ENCODE results near the gene CHST13. TPM values are rescaled to one million over a fixed set of nuclear protein-coding genes. Genes with fewer than 3 reads are reported as not detected.

CHST13 gene
- total RNA-seq, 1 donor from 2014 or later: 4.2 TPM

- intact Hi-C loops (cut with DNase I): no loop called here
- H3K27me3 ChIP-seq: no peaks in the 10 kb centered on the region
- no peaks in the 10 kb centered on the region for H3K4me1 ChIP-seq
- no peak for DNase-seq (ENCODE audit: extremely low spot score in 2 of 2)
- no peak overlapping the region for H3K4me3 ChIP-seq
- H3K27ac ChIP-seq: no peak overlapping the region
- TF ChIP-seq CTCF (IDR thresholded peaks at IDR 0.05) (no peak), POLR2A (IDR thresholded peaks at IDR 0.05) (no peak), POLR2AphosphoS5 (IDR thresholded peaks at IDR 0.05; ENCODE audit: insufficient read depth in 1 of 2, low read depth in 1 of 2) (no peak)
- no peaks in the 10 kb centered on the region for H3K9me3 ChIP-seq
- H3K36me3 ChIP-seq: no peaks in the 10 kb centered on the region
These were observed 12.2 kb downstream of the CHST13 start for GRCh38 chr3:126536126-126536525.

- H3K27ac ChIP-seq: no peak overlapping the region
- TF ChIP-seq POLR2AphosphoS5 (IDR thresholded peaks at IDR 0.05; ENCODE audit: insufficient read depth in 1 of 2, low read depth in 1 of 2): no peak
- no peak for TF ChIP-seq CTCF (IDR thresholded peaks at IDR 0.05)
- no peak for TF ChIP-seq POLR2A (IDR thresholded peaks at IDR 0.05)
- no peaks in the 10 kb centered on the region for H3K36me3 ChIP-seq
- H3K9me3 ChIP-seq: no peaks in the 10 kb centered on the region
- DNase-seq (ENCODE audit: extremely low spot score in 2 of 2): no peak
- intact Hi-C loops (cut with DNase I): no loop called here
- H3K4me3 ChIP-seq: no peak overlapping the region
- H3K4me1 ChIP-seq: no peaks in the 10 kb centered on the region
- H3K27me3 ChIP-seq: no peaks in the 10 kb centered on the region
These were observed 13.3 kb downstream of the CHST13 start for GRCh38 chr3:126537116-126537729.

GRCh38 chr3:126537730-126538281, 13.9 kb downstream of the CHST13 start:
- no peaks in the 10 kb centered on the region for H3K36me3 ChIP-seq
- TF ChIP-seq POLR2A (IDR thresholded peaks at IDR 0.05): no peak
- TF ChIP-seq POLR2AphosphoS5 (IDR thresholded peaks at IDR 0.05; ENCODE audit: insufficient read depth in 1 of 2, low read depth in 1 of 2): no peak
- no peak for TF ChIP-seq CTCF (IDR thresholded peaks at IDR 0.05)
- no peaks in the 10 kb centered on the region for H3K9me3 ChIP-seq
- H3K4me1 ChIP-seq: no peaks in the 10 kb centered on the region
- H3K27ac ChIP-seq: no peak overlapping the region
- intact Hi-C loops (cut with DNase I): no loop called here
- DNase-seq (ENCODE audit: extremely low spot score in 2 of 2): no peak
- no peaks in the 10 kb centered on the region for H3K27me3 ChIP-seq
- no peak overlapping the region for H3K4me3 ChIP-seq

GRCh38 chr3:126538316-126538715, 14.4 kb downstream of the CHST13 start:
- intact Hi-C loops (cut with DNase I): no loop called here
- Histone ChIP-seq H3K27me3 (no peaks in the 10 kb centered on the region), H3K4me3 (no peak overlapping the region), H3K36me3 (no peaks in the 10 kb centered on the region), H3K4me1 (no peaks in the 10 kb centered on the region), H3K27ac (no peak overlapping the region), H3K9me3 (no peaks in the 10 kb centered on the region)
- TF ChIP-seq CTCF (IDR thresholded peaks at IDR 0.05) (no peak), POLR2A (IDR thresholded peaks at IDR 0.05) (no peak), POLR2AphosphoS5 (IDR thresholded peaks at IDR 0.05; ENCODE audit: insufficient read depth in 1 of 2, low read depth in 1 of 2) (no peak)
- DNase-seq (ENCODE audit: extremely low spot score in 2 of 2): no peak

GRCh38 chr3:126538966-126539365, 15.0 kb downstream of the CHST13 start:
- Histone ChIP-seq H3K27ac (no peak overlapping the region), H3K4me1 (no peaks in the 10 kb centered on the region), H3K36me3 (no peaks in the 10 kb centered on the region), H3K9me3 (no peaks in the 10 kb centered on the region), H3K27me3 (no peaks in the 10 kb centered on the region), H3K4me3 (no peak overlapping the region)
- DNase-seq (ENCODE audit: extremely low spot score in 2 of 2): no peak
- intact Hi-C loops (cut with DNase I): no loop called here
- TF ChIP-seq POLR2AphosphoS5 (IDR thresholded peaks at IDR 0.05; ENCODE audit: insufficient read depth in 1 of 2, low read depth in 1 of 2) (no peak), POLR2A (IDR thresholded peaks at IDR 0.05) (no peak), CTCF (IDR thresholded peaks at IDR 0.05) (no peak)
